OCI-LY7 (cell line): ENCODE data around the gene ISCU. TPM values are rescaled to one million over a fixed set of nuclear protein-coding genes. Genes with fewer than 3 reads are reported as not detected.

Source experiments
- BruUV-seq: library from RNA; stranded (reverse); fragments of 400-500 nt; replicated peaks from 2 replicates; lab custom pipeline; 2021; lab: Mats Ljungman, UMichigan
- CTCF ChIA-PET: fragments of 300-600 bp; sonication (Branson Sonifier 250); formaldehyde crosslinking; loops from one replicate; lab custom pipeline; 2022; ENCODE audit warnings: antibody characterized with exemption; ENCODE audit not compliant: unreplicated experiment; lab: Charles Lee
- POLR2A ChIA-PET: fragments of 300-600 bp; sonication (Branson Sonifier 250); formaldehyde crosslinking; loops from one replicate; lab custom pipeline; 2022; ENCODE audit warnings: antibody characterized with exemption; lab: Charles Lee
- DNase-seq: peaks from one replicate; pipeline ENCODE4 v3.0.0-alpha.2; 2015; ENCODE audit warnings: low spot score
- H2AFZ ChIP-seq: fragments of 200-600 bp; sonication (generic), shearing (Covaris generic); 2 replicates; pipeline ENCODE4 v1.6.1; 2014; ENCODE audit warnings: mild to moderate bottlenecking, antibody characterized with exemption, low read length, moderate library complexity
- H3K27ac ChIP-seq: fragments of 200-600 bp; sonication (generic); 2 replicates; pipeline ENCODE4 v1.5.1; 2014; ENCODE audit warnings: mixed run types, low read depth, mild to moderate bottlenecking, moderate library complexity, low read length, inconsistent platforms; ENCODE audit not compliant: poor library complexity, severe bottlenecking
- H3K36me3 ChIP-seq: fragments of 200-600 bp; sonication (generic); 2 replicates; pipeline ENCODE4 v1.6.1; 2014; ENCODE audit warnings: mild to moderate bottlenecking, antibody characterized with exemption, low read length, moderate library complexity, mixed read lengths; ENCODE audit not compliant: insufficient read depth
- H3K4me1 ChIP-seq: fragments of 200-600 bp; sonication (generic); 2 replicates; pipeline ENCODE4 v1.5.1; 2014; ENCODE audit warnings: mild to moderate bottlenecking, low read length; ENCODE audit not compliant: insufficient read depth, poor library complexity, severe bottlenecking
- H3K4me2 ChIP-seq: fragments of 200-600 bp; sonication (generic); 2 replicates; pipeline ENCODE4 v1.6.1; 2014; ENCODE audit warnings: mild to moderate bottlenecking, low read length
- H3K4me3 ChIP-seq: fragments of 200-600 bp; sonication (generic); 2 replicates; pipeline ENCODE4 v1.5.1; 2014; ENCODE audit warnings: mild to moderate bottlenecking, low read depth, low read length; ENCODE audit not compliant: poor library complexity, severe bottlenecking
- H3K79me2 ChIP-seq: fragments of 200-600 bp; sonication (generic); 2 replicates; pipeline ENCODE4 v1.6.1; 2016; ENCODE audit warnings: low read depth, mild to moderate bottlenecking, low read length, moderate library complexity, mixed read lengths; ENCODE audit not compliant: insufficient read depth
- H3K9me2 ChIP-seq: fragments of 200-600 bp; sonication (generic); 2 replicates; pipeline ENCODE4 v1.6.1; 2016; ENCODE audit warnings: mild to moderate bottlenecking, low read length, mixed read lengths; ENCODE audit not compliant: insufficient read depth
- H3K9me3 ChIP-seq: fragments of 200-600 bp; sonication (generic); 2 replicates; pipeline ENCODE4 v1.6.1; 2014; ENCODE audit warnings: mild to moderate bottlenecking, mixed run types, low read length, mixed read lengths
- H4K20me1 ChIP-seq: fragments of 200-600 bp; sonication (generic); 2 replicates; pipeline ENCODE4 v1.6.1; 2014; ENCODE audit warnings: mild to moderate bottlenecking, antibody characterized with exemption, low read length, moderate library complexity, mixed read lengths; ENCODE audit not compliant: insufficient read depth
- CTCF ChIP-seq: fragments of 200-600 bp; sonication (generic); conservative IDR thresholded peaks from 2 replicates; pipeline ENCODE4 v1.5.1; 2014; ENCODE audit warnings: mild to moderate bottlenecking, antibody characterized with exemption, low read length, moderate library complexity, mixed read lengths
- EZH2phosphoT487 ChIP-seq: fragments of 200-600 bp; sonication (generic); IDR thresholded peaks from 2 replicates; pipeline ENCODE4 v1.6.1; 2018; ENCODE audit warnings: low read depth, borderline replicate concordance, mild to moderate bottlenecking, mixed run types, antibody characterized with exemption, low read length, moderate library complexity, mixed read lengths
- intact Hi-C: fragments of 100-400 bp; cut with micrococcal nuclease; formaldehyde crosslinking; loops from one replicate; pipeline ENCODE4 v1.10.0; 2022; ENCODE audit not compliant: unreplicated experiment
- total RNA-seq, 2 experiments: library from RNA; depleted of rRNA in 1 of 2; stranded (reverse); fragments of >200 nt in 1 of 2; shearing (Covaris generic) in 1 of 2; gene quantifications; 2 replicates each; pipeline ENCODE4 v1.2.3, GENCODE V29; 2014 to 2022

The ISCU gene
- total RNA-seq, 2 experiments from 2014 or later = 123 to 146 TPM

GRCh38 chr12:108602976-108603704, 40.7 kb downstream of the ISCU start:
- no peaks in the 10 kb centered on the region for H3K36me3 ChIP-seq
- no peak overlapping the region for H3K4me3 ChIP-seq
- no peak overlapping the region for H3K4me2 ChIP-seq
- H3K9me2 ChIP-seq = no peaks in the 10 kb centered on the region
- no peaks in the 10 kb centered on the region for H4K20me1 ChIP-seq
- DNase-seq = no peak
- BruUV-seq = no TSS peak
- TF ChIP-seq EZH2phosphoT487 (no peak), CTCF (no peak)
- no peaks in the 10 kb centered on the region for H3K9me3 ChIP-seq
- H3K4me1 ChIP-seq = no peaks in the 10 kb centered on the region
- no peak overlapping the region for H2AFZ ChIP-seq
- no peak overlapping the region for H3K27ac ChIP-seq
- POLR2A ChIA-PET = no interaction called here
- intact Hi-C loops = no loop called here
- H3K79me2 ChIP-seq = no peaks in the 10 kb centered on the region
- CTCF ChIA-PET = no interaction called here

- no peak for DNase-seq
- Histone ChIP-seq H3K4me2 (no peak overlapping the region), H3K27ac (no peak overlapping the region), H3K9me3 (no peaks in the 10 kb centered on the region), H3K79me2 (no peaks in the 10 kb centered on the region), H3K36me3 (no peaks in the 10 kb centered on the region), H2AFZ (no peak overlapping the region), H3K9me2 (no peaks in the 10 kb centered on the region), H4K20me1 (no peaks in the 10 kb centered on the region), H3K4me3 (no peak overlapping the region), H3K4me1 (no peaks in the 10 kb centered on the region)
- ChIA-PET CTCF (no interaction called here), POLR2A (interaction anchor here (0.5 kb wide), 1 partner anchor 14 kb away, joined by 3 read pairs; no protein-coding TSS in a partner anchor)
- no TSS peak for BruUV-seq
- no peak for TF ChIP-seq EZH2phosphoT487
- TF ChIP-seq CTCF = no peak
- intact Hi-C loops = no loop called here
Observed at GRCh38 chr12:108603743-108604142, 41.3 kb downstream of the ISCU start.
